Stimulated activated CD4-positive, alpha-beta T cell treated with anti-CD3 and anti-CD28 coated beads, TNF-alpha, amount 100 ng/mL, for 1 hour (primary cell): ENCODE measurements around the gene IGFBP5.

Source experiments
- DNase-seq, 3 donors: peaks; one replicate each; pipeline ENCODE4 v3.0.0-alpha.2; 2020; ENCODE audit warnings: low read depth in 3 of 3, low spot score in 1 of 3

The IGFBP5 gene

GRCh38 chr2:216690456-216690852, 4.9 kb downstream of the IGFBP5 start:
- no peak for DNase-seq

- no peak for DNase-seq
Observed at GRCh38 chr2:216689397-216689796, 6.0 kb downstream of the IGFBP5 start.

- DNase-seq = no peak
Observed at GRCh38 chr2:216688731-216689340, 6.5 kb downstream of the IGFBP5 start.

GRCh38 chr2:216687646-216688045, 7.7 kb downstream of the IGFBP5 start:
- DNase-seq = no peak

GRCh38 chr2:216687111-216687510, 8.2 kb downstream of the IGFBP5 start:
- DNase-seq = no peak

GRCh38 chr2:216685327-216685875, 9.9 kb downstream of the IGFBP5 start:
- DNase-seq = no peak

GRCh38 chr2:216683846-216684245, 11.5 kb downstream of the IGFBP5 start:
- no peak for DNase-seq

- DNase-seq = no peak
Observed at GRCh38 chr2:216681683-216682082, 13.7 kb downstream of the IGFBP5 start.

GRCh38 chr2:216680951-216681629, 14.3 kb downstream of the IGFBP5 start:
- DNase-seq = no peak

GRCh38 chr2:216679658-216680024, 15.7 kb downstream of the IGFBP5 start:
- DNase-seq = no peak

- no peak for DNase-seq
Observed at GRCh38 chr2:216678813-216679657, 16.3 kb downstream of the IGFBP5 start.

- no peak for DNase-seq
Observed at GRCh38 chr2:216678098-216678465, 17.3 kb downstream of the IGFBP5 start.

GRCh38 chr2:216677439-216678097, 17.8 kb downstream of the IGFBP5 start:
- DNase-seq = no peak

GRCh38 chr2:216676630-216677029, 18.7 kb downstream of the IGFBP5 start:
- no peak for DNase-seq

GRCh38 chr2:216674376-216674775, 21.0 kb downstream of the IGFBP5 start:
- DNase-seq = no peak

- no peak for DNase-seq
Observed at GRCh38 chr2:216673609-216674008, 21.7 kb downstream of the IGFBP5 start.

- DNase-seq = no peak
Observed at GRCh38 chr2:216673021-216673420, 22.3 kb downstream of the IGFBP5 start.

GRCh38 chr2:216672466-216672865, 22.9 kb downstream of the IGFBP5 start:
- no peak for DNase-seq

GRCh38 chr2:216671791-216672343, 23.5 kb downstream of the IGFBP5 start:
- no peak for DNase-seq

GRCh38 chr2:216671081-216671411, 24.3 kb downstream of the IGFBP5 start:
- DNase-seq = no peak
